ENCODE results near the gene MUC2. TPM values are rescaled to one million over a fixed set of nuclear protein-coding genes. Genes with fewer than 3 reads are reported as not detected.

MUC2 gene
- total and polyA plus RNA-seq, 2 of the 4 experiments (the other 2 are of a cell fraction), result not detected

- Histone ChIP-seq H3K4me2 (ENCODE audit: low read depth, low read length) (no peak overlapping the region), H3K56ac (ENCODE audit: extremely low read depth, insufficient read depth, low read length) (no peak overlapping the region), H3K23ac (ENCODE audit: low read depth, low read length) (no peak overlapping the region), H3K14ac (replicated peaks; ENCODE audit: low read depth, low read length) (no peak overlapping the region), H4K5ac (ENCODE audit: low read depth, low read length) (no peak overlapping the region), H3K9me3 (ENCODE audit: control insufficient read depth, insufficient read depth, low read length) (no peaks in the 10 kb centered on the region), H4K91ac (ENCODE audit: insufficient read depth, low read depth, low read length) (no peak overlapping the region), H3K27ac (ENCODE audit: insufficient read depth, low read length) (no peak overlapping the region), H3K9me1 (ENCODE audit: insufficient read depth, low read length) (no peaks in the 10 kb centered on the region), H2BK15ac (ENCODE audit: low read depth, low read length) (no peak overlapping the region), H3K4me1 (ENCODE audit: control insufficient read depth, insufficient read depth, low read length) (peaks cover 5% of the 10 kb centered on the region), H3K9ac (ENCODE audit: low read depth, low read length) (no peak overlapping the region), H3K4ac (ENCODE audit: low read depth, low read length) (no peak overlapping the region), H4K8ac (ENCODE audit: low read depth in 2 of 2, low read length in 2 of 2) (no peak overlapping the region), H2AK5ac (ENCODE audit: low read depth, low read length) (no peak overlapping the region), H2AFZ (replicated peaks; ENCODE audit: low read length, poor library complexity) (no peak overlapping the region), H3K36me3 (ENCODE audit: control insufficient read depth, insufficient read depth, low read length) (no peaks in the 10 kb centered on the region), H3K4me3 (ENCODE audit: insufficient read depth, low read depth, low read length) (no peak overlapping the region), H2AK9ac (replicated peaks; ENCODE audit: low read depth, low read length, poor library complexity) (no peak overlapping the region), H3K27me3 (ENCODE audit: control insufficient read depth, insufficient read depth, low read length) (no peaks in the 10 kb centered on the region; the same call in none of the 2 replicates), H2BK5ac (ENCODE audit: low read depth, low read length, poor library complexity, severe bottlenecking) (no peak overlapping the region), H2BK20ac (ENCODE audit: low read depth, low read length) (no peak overlapping the region), H4K20me1 (ENCODE audit: insufficient read depth, low read length) (no peaks in the 10 kb centered on the region), H3K79me1 (ENCODE audit: low read depth in 1 of 2, low read length in 2 of 2) (no peaks in the 10 kb centered on the region), H3K18ac (ENCODE audit: low read depth, low read length) (no peak overlapping the region), H2BK120ac (ENCODE audit: low read depth, low read length) (no peak overlapping the region)
- TF ChIP-seq NFE2L2 (IDR thresholded peaks at IDR 0.05; ENCODE audit: low read depth, low read length) (no peak), POLR2A (IDR thresholded peaks at IDR 0.05; ENCODE audit: low read depth, low read length) (no peak), FOS (IDR thresholded peaks at IDR 0.05; ENCODE audit: low read depth, low read length) (no peak), MAFK (IDR thresholded peaks at IDR 0.05; ENCODE audit: low read depth, low read length) (no peak), ELK1 (IDR thresholded peaks at IDR 0.05; ENCODE audit: borderline replicate concordance, low read depth, low read length) (no peak), MXI1 (IDR thresholded peaks at IDR 0.05; ENCODE audit: borderline replicate concordance, low read depth, low read length) (no peak)
- ChIA-PET CTCF (no interaction called here), POLR2A (ENCODE audit: unreplicated experiment) (no interaction called here)
- dilution Hi-C loops (cut with HindIII; ENCODE audit: low sequenced_read_pairs, unreplicated experiment), result no loop called here
- BruUV-seq (replicated peaks), result no TSS peak
- ATAC-seq (ENCODE audit: low read depth) (no peak), DNase-seq (no peak)
- intact Hi-C loops (cut with micrococcal nuclease), result no loop called here
- in situ Hi-C loops (cut with MboI; ENCODE audit: low sequenced_read_pairs), result no loop called here
- WGBS, 2 experiments (ENCODE audit: extremely low coverage in 2 of 2, insufficient read length in 1 of 2), result 85% methylated on average over 21 of the region's 39 CpGs; no CpG with 5 or more reads in 1 of the 2 experiments
Measured at GRCh38 chr11:1078191-1078601, 3.5 kb downstream of the MUC2 start.

All from IMR-90 (cell line).